ENCODE measurements around the gene RPL6.
A peak's percentile ranks its signal among the peaks of the same experiment; 100 is the strongest.
"Not testable (repeated sequence)": the region's sequence is repeated elsewhere in the genome, so short reads cannot be mapped to it uniquely, and the experiment has no call there.

The RPL6 gene

GRCh38 chr12:112409064-112409905 is at the start of gene RPL6:
TSS of gene RPL6 (minus strand) at chr12:112409605. CDS start at chr12:112408656, 949 bp downstream.
- DNase-seq, result peak; percentile 93

GRCh38 chr12:112458751-112459150 is 49.3 kb upstream of the RPL6 start:
- DNase-seq, result no peak

GRCh38 chr12:112458330-112458729 is 48.9 kb upstream of the RPL6 start:
- no peak for DNase-seq

GRCh38 chr12:112457142-112457541 is 47.7 kb upstream of the RPL6 start:
- DNase-seq, result not testable (repeated sequence)

- no peak for DNase-seq
These were observed 46.6 kb upstream of the RPL6 start for GRCh38 chr12:112456029-112456428.

GRCh38 chr12:112450725-112451124 is 41.3 kb upstream of the RPL6 start:
- no peak for DNase-seq

- DNase-seq, result not testable (repeated sequence)
These were observed 38.8 kb upstream of the RPL6 start for GRCh38 chr12:112448165-112448564.

GRCh38 chr12:112447106-112447505 is 37.7 kb upstream of the RPL6 start:
- no peak for DNase-seq

GRCh38 chr12:112446008-112446725 is 36.8 kb upstream of the RPL6 start:
- DNase-seq, result no peak

GRCh38 chr12:112443916-112444315 is 34.5 kb upstream of the RPL6 start:
- DNase-seq, result no peak

GRCh38 chr12:112440653-112441052 is 31.2 kb upstream of the RPL6 start:
- not testable (repeated sequence) for DNase-seq

- no peak for DNase-seq
These were observed 30.4 kb upstream of the RPL6 start for GRCh38 chr12:112439769-112440168.

GRCh38 chr12:112438645-112439044 is 29.2 kb upstream of the RPL6 start:
- DNase-seq, result not testable (repeated sequence)

GRCh38 chr12:112433551-112433950 is 24.1 kb upstream of the RPL6 start:
- DNase-seq, result no peak

- no peak for DNase-seq
These were observed 22.6 kb upstream of the RPL6 start for GRCh38 chr12:112431965-112432364.

- DNase-seq, result no peak
These were observed 21.5 kb upstream of the RPL6 start for GRCh38 chr12:112430929-112431328.

GRCh38 chr12:112427760-112428159 is 18.4 kb upstream of the RPL6 start:
- no peak for DNase-seq

GRCh38 chr12:112425582-112426382 is 16.4 kb upstream of the RPL6 start:
- DNase-seq, result no peak

GRCh38 chr12:112424126-112424525 is 14.7 kb upstream of the RPL6 start:
- DNase-seq, result no peak

- no peak for DNase-seq
These were observed 13.1 kb upstream of the RPL6 start for GRCh38 chr12:112422531-112422930.

- DNase-seq, result no peak
These were observed 12.0 kb upstream of the RPL6 start for GRCh38 chr12:112421363-112421762.

GRCh38 chr12:112420740-112421139 is 11.3 kb upstream of the RPL6 start:
- DNase-seq, result no peak
